WI38 (cell line): Measurements from ENCODE around the gene EPHB2.

ENCODE experiments used
- H3K4me3 ChIP-seq: 2 replicates; pipeline ENCODE4 v1.5.1; 2011; ENCODE audit warnings: low read depth, mild to moderate bottlenecking, control low read depth, low read length
- CTCF ChIP-seq: IDR thresholded peaks from 2 replicates; pipeline ENCODE4 v1.5.1; 2012; ENCODE audit warnings: low read depth, mild to moderate bottlenecking, control low read depth, low read length

Gene EPHB2

GRCh38 chr1:22865736-22866135, 155.1 kb downstream of the EPHB2 start:
- TF ChIP-seq CTCF, result no peak
- H3K4me3 ChIP-seq, result no peak overlapping the region

DNA sequence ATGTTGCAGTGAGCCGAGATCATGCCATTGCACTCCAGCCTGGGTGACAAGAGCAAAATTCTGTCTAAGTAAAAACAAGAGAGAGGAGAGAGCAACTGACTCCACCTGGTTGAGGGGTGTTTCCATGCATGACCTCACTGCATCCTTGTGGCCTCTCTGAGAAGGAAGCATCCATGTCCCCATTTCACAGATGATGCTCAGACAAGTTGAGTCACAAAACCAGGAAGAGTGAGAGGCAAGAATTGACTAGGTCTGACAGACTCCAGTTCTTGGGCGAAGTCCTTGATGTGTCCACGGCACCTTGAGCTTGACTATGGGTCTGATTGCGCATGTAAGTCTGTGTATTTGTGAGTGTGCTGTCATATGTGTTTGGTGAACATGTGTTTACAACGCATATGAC, 156.2 kb downstream of the EPHB2 start:
- TF ChIP-seq CTCF, result no peak
- H3K4me3 ChIP-seq, result no peak overlapping the region

GRCh38 chr1:22868331-22868730, 157.7 kb downstream of the EPHB2 start:
- no peak overlapping the region for H3K4me3 ChIP-seq
- no peak for TF ChIP-seq CTCF

- TF ChIP-seq CTCF, result no peak
- H3K4me3 ChIP-seq, result no peak overlapping the region
Measured at GRCh38 chr1:22869325-22869724, 158.7 kb downstream of the EPHB2 start.

DNA sequence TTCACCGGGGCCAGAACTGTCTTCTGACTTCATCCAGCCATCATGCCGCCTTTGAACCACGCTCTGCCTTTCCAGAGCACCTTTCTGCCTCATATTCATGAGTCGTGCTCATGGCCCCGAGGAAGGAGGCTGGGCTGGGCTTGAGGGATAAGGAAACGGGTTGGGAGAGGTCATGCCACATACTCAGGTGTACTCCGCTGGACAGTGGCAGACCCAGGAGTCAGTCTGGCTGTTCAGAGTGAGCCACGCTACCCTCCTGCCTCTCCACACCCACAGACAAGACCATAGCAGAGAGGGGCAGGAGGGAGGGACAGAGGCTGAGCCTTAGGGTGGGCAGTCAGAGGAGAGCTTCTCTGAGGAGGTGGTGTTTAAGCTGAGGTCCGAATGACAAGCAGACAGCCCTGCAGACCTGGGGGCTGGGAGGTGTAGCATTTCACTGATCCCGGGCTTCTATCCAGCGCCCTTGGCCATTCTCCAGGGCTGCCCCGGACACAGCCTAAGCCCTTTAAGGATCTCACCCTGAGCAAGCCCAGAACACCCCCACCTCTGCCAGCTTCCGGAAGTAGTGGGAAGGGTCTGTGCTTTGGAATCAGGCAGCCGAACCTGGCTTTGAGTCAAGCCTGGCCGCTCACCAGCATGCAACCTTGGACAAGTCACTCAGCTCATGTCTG, 159.7 kb downstream of the EPHB2 start:
- TF ChIP-seq CTCF, result no peak
- no peak overlapping the region for H3K4me3 ChIP-seq

DNA sequence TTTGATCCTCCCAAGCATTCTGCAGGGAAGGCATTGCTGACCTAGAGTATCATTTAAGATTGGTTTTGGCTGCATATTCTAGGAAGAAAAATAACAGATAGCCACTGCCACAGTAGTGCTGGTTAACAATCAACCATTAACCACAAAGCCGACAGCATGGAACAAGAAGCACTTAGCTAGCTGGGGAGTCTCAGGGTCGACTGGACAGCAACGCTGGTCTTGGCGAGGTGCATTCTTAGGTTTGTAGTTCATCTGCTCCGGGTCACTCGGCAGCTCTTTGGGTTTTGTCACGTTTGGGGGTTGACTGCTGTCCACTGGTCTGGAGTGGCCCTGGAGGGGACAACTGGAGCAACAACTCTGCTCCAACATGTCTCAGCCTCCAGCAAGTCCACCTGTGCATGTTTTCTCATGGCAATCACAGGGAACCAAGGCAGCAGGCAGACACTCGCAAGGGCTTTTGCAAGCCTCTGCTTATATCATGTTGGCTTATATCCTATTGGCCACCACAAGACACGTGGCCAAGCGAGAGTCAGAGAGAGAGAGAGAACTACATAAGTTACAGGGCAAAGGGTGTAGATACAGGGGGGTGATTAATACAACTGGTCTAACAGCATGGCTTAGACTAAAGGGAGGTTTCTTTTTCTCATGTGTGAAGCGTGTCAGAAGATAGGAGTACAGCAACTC, 162.5 kb downstream of the EPHB2 start:
- no peak for TF ChIP-seq CTCF

DNA sequence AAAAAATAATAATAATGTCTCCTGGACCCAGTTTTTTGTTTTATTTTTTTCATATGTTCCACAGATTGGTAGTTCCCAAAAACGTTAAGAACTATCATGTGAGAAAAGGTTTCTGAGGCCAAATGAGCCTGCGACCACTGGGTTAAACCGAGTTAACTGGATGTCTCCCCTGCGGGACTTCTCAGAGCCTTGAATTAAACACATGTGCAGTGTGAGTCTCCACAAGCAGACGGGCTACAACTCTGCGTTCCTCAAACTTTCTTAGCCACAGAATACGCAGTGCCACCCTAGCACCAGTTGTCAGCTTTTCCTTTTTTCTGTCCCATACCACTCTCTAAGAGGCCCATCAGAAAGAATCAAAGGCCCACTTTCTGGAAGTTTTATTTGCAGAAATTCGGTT, 164.1 kb downstream of the EPHB2 start:
- H3K4me3 ChIP-seq, result no peak overlapping the region
- TF ChIP-seq CTCF, result no peak

More for the DNA sequence above, 162.5 kb downstream of the EPHB2 start:
- no peak overlapping the region for H3K4me3 ChIP-seq
